NCI-H1694 (cell line): ENCODE results near the gene LARGE1.

ENCODE experiments used
- DNase-seq: peaks from one replicate; lab custom pipeline; 2025; lab: John Stamatoyannopoulos, UW

The LARGE1 gene

GRCh38 chr22:33853200-33854097, 66.8 kb downstream of the LARGE1 start:
- no peak for DNase-seq

GRCh38 chr22:33851821-33852384, 68.4 kb downstream of the LARGE1 start:
- DNase-seq, result no peak

DNA sequence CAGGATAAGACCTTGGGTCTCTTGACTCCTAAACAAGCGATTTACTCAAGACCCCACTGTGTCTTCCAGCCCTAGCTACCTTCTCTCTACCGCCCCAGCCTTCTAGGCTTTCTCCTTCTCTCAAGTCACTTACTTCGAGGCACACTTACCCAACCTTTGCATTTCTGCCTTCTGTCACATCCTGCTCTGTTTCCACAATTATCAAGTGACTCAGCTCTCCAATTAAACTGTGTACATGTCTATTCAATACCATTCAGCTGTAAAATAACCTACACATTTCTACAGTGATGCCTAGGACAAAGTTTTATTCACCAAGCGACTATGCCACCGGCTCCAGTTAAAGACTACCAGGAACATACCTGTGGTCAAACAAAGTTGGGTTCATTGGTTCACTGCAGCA, 69.0 kb downstream of the LARGE1 start:
- DNase-seq, result no peak

DNA sequence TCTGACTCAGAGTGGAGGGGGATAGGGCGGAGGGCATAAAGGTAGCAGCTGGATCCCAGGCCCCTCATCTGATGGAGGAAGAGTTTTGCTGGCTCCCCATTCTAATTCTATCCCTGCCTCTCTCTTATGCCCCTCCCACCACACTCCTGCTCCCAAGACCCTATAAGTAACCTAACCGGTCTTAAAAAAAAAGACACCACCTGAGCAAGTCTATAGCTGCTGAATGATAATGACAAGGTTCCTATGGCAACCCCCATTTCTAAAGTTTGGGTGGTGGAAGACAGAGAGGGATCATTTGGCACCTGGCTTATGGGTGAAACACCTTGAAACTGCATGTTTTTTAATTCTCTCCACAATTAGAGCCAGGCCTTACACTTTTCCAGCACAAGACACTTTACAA, 69.6 kb downstream of the LARGE1 start:
- no peak for DNase-seq

GRCh38 chr22:33850193-33850592, 70.1 kb downstream of the LARGE1 start:
- no peak for DNase-seq

DNA sequence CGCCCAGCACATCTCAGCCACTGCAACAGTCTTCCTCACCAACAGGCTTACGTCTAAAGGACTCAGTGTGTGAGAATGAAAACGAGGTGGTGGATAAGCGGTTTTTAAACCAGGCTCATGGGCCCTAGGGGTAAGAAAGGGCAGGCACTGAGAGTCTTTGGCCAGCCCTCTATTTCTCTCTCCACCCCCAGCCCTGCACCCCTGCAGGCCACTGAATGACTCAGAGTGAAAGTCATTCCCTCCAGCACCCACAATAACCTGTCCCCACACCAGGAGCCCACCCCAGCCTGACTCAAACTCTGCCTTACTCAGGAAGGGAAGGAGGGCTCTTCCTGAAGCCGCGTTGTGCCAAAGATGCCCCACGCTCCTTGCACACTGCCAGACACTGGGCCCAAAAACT, 72.0 kb downstream of the LARGE1 start:
- DNase-seq, result no peak

- DNase-seq, result no peak
Observed at GRCh38 chr22:33844273-33844672, 76.0 kb downstream of the LARGE1 start.

DNA sequence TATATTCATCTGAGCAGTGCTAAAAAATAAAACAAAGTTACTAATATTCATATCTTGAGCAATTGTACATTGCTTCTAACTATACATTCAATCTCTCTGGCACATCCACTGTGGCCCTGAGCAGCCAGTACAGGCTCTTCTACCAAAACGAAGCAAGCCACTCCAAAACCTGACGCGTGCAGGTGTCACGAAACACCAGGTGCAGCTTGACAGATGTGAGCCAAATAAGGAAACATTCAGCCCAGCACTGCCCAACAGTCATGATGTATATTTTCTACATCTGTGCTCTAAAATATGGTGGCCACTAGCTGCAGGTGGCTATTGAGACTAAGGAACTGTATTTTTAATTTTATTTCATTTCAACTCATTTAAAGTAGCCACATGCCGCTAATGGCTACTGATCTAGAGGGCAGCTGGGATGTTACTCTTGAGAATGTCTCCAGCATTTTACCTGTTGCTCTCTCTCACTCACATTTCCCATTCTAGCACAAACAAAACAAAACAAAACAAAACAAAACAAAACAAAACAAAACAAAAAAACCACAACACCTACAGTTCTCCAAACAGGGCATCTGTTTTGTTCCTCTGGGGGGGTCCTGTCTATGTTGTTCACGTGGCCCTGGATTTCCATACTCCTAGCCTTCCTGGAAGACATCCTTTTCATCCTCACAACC, 77.7 kb downstream of the LARGE1 start:
- no peak for DNase-seq

DNA sequence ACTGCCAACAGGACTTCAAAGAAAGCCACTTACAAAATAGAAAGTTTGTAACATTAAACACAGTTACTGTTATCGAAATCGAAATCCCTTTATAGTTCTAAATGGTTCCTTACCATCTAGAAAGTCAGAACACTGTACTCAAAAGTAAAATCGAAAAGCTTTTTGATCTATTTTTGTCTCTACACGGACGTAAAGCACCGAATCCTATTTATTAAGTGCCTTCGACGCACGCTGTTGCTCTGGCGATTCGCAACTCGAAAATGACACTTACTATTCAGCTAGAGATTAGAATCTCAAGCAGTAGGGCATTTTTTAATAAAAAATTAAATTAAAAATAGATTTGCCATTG, 78.3 kb downstream of the LARGE1 start:
- DNase-seq, result no peak

DNA sequence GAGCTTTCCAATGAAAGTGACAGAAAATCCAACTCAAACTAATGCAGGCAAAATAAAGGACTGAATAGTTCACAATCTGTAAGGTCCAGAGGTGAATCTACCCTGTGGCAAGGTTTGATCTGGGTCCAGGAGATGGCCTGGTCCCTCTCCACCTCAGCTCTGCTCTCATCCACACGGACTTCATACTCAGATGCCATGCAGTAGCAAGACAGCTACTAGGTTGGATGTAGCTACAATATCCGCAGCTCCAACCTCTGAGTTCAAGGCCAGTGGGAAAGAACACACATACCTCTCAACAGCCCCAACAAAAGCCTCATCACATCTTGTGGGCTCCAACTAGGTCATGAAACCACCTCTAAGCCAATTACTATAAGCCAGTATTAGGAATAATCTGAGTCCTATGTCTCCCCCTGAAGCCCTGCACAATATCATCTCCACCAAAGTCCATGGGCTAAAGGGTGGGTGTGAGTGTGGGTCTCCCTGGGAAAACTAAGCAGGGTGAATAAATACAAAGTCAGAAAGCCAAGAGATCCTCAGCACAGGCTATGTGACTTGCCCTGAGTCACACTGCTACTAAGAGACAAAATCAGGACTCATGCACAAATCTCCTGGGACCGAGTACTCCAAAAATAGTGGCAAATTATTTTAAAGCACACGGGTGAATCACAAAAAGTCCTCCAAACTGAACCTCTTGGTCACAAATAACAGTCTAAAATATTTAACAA, 78.8 kb downstream of the LARGE1 start:
- DNase-seq, result no peak

DNA sequence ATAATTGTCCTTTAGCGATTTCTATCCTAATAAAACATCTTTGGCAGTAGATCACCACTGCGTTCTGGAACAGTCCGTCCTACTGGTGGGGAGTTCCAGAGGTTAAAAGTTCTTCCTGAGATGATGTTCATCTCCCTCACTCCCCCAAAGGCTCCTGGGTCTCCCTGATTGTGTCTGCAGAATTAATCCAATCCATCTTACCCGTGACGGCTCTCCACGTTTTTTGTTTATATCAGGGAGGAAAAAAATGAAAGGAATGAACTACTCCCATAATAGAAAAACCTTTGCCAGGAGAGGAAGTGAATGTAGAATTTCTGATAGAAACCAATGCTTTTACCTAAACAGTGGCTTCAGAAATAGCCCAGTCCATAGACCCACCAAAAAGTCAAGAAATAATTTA, 81.6 kb downstream of the LARGE1 start:
- no peak for DNase-seq

DNA sequence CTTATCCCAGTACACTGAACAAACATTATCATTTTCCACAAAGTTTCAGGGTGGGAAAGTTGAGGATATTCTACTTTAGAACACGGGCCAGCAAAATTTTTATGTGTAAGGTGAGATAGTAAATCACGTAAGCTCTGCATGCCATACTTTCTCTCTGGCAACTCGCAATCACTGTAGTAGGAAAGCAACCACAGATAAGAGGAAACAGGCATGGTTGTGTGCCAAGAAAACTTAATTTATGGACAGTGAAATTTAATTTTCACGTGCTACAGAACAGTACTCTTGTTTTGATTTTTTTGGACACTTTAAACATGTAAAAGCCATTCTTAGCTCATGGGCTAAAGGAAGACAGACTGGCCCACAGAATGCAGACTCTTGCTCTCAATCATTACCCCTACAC, 82.5 kb downstream of the LARGE1 start:
- DNase-seq, result no peak

- DNase-seq, result no peak
Observed at GRCh38 chr22:33835265-33835664, 85.0 kb downstream of the LARGE1 start.

- no peak for DNase-seq
Observed at GRCh38 chr22:33832558-33833151, 87.6 kb downstream of the LARGE1 start.

- DNase-seq, result no peak
Observed at GRCh38 chr22:33831651-33832050, 88.6 kb downstream of the LARGE1 start.

- DNase-seq, result no peak
Observed at GRCh38 chr22:33831207-33831606, 89.1 kb downstream of the LARGE1 start.

DNA sequence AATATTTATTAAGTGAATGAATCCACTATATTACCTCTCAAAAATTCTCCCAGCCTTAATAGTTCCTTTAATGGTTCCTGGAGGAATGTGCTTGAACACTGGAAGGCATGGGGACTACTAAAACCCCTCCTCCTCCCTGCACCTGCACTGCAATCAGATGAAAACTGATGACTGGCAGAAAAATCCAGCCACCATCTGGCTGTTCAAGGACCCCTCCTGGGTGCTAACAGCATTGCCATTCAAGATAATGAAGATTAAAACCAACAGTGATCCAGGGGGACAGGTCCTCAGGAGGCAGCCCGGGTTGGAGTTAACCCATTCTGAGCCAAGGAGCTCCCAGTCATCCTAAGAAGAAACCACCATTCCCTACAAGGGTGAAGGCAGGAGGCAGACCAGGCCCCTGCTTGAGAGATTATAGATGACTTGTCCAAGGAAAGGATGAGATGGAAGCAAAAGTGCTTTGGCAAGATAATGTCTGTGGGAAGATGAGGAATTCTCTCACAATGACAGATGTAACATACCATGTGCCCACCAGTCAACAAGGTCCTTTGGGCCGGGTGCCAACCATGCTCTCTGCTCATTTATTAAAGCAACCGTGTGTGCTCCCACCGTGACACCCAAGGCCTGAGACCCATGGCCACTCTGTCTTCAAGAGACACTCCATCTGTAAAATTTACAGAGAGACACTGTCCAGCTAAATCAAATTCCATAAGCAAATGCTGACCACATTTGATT, 90.6 kb downstream of the LARGE1 start:
- peak; percentile 74 for DNase-seq

DNA sequence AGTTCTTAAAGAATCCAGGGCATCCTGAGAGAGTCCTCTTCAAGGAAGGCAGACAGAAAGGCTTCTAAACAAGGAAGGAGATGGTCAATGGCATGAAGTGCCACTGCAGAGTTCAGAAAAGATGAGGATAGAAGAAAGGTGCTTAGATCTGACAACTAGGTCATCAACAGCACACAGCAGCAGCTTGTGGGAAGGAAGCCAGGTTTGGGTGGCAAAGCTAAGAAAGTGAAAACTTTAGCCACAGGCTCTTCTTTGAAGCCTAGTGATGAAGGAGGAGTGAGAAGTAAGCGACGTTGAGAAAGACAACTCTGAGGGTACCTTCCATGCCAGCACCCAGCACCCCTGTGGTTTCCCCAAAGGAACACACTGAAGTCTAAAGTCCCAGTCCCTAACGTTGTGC, 92.0 kb downstream of the LARGE1 start:
- DNase-seq, result no peak

DNA sequence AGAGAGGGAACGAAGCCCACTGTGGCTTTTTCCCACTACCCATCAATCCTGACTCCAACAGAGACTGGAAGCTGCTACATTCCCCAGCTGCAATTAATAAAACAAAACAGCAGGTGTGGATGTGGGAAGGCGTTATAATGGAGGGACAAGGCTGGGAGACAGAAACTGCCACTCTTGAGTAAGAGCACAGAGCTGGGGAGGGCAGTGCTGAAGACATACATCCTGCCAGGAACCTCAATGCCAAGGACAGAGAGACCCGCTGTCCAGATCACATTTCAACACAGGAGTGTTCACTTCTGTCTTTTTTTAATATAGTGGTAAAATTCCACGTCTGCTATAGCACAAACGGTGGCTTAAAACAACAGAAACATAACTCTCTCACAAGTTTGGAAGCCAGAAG, 94.5 kb downstream of the LARGE1 start:
- DNase-seq, result no peak

GRCh38 chr22:33823552-33823951, 96.7 kb downstream of the LARGE1 start:
- DNase-seq, result no peak

DNA sequence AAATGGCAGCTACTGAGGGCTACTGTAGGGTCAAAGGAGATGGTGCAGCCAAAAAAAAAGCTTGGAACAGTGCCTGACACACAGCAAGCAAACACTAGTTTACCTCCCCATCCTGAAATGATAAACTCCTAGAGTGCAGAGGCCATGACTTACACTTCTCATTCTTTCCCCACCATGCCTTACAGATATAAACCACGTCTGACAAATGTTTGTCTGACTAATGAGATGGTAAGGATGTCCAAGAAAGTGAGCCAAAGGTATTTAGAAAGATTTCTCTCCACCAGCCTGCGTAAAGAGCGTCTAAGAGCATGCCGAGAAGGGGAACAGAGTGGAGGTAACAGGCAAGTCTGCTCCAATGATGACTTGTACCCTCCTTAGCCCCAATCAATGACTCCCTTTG, 99.0 kb downstream of the LARGE1 start:
- no peak for DNase-seq

DNA sequence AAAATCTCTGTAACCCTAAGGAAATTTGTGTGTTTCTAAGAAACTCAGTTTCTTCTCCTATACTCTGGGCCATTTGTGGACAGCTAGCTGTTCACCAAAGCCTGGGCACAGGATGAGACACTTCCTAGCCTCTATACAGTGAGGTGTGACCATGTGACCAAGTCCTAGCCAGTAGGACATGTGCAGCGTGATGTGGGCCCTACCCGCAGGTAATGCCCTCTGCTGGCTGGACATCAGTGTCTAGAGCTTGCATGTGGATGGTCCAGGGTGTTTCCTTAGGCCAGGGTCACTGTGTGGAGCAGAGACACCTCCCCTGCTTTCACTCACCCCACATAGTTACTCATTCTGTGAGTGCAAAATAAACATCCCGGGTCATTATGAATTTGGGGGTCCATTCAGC, 100.5 kb downstream of the LARGE1 start:
- no peak for DNase-seq
